Thyroid gland (tissue), 4 donors: ENCODE measurements around the gene DPF1.

Source experiments
- POLR2A ChIP-seq, 2 donors: fragments of 450-650 bp; IDR thresholded peaks; one replicate each; pipeline ENCODE4 v1.6.1; 2017; ENCODE audit warnings: antibody characterized with exemption in 2 of 2, mild to moderate bottlenecking in 2 of 2, moderate library complexity in 1 of 2
- TF ChIP-seq, protein P1 (sequence below), 6 experiments: fragments of 200-600 bp in 3 of 6; fragments of 450-650 bp in 3 of 6; sonication (generic) in 3 of 6; IDR thresholded peaks; one replicate each; pipeline ENCODE4 v1.5.1; 2016 to 2019; ENCODE audit warnings: antibody characterized with exemption in 6 of 6, mild to moderate bottlenecking in 2 of 6, inconsistent platforms in 1 of 6, moderate library complexity in 1 of 6

DNA sequence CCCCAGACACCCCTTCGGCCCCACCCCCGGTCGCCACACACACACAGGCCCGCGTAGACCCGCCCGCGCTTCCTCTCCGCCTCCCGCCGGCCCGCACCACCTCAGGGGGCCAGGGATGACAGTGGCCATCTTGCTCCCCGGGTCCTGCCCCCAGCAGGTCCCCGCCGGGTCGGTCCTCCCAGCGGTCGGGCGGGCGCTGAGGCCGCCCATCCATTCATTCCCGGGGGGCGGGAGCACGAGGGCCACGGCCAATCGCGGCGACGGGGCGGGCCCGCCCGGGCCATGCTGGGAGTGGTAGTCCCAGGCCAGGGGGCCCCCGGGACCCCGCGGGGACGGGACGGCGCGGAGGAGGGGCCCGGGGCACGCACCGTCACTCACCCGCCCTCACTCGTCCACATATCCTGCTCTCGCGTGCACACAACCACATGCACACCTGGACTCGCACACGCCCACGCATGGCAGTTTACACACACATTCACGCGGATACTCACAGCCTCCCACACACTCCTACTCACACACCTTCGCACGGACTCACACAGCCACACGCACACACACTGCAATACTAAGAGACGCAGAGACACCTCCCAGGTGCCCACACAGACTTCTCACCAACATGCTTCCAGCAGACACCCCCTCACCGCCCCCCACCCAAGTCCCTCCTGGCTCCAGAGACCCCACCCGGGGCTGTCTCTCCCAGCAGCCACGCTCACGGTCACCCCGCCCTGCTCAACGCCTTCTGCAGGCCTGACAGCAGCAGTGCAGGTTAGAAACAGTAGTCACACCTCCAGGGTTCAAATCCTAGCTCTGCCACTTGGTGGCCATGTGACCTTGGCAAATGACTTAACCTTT lies at the start of gene DPF1:
- TF ChIP-seq, protein P1, sequence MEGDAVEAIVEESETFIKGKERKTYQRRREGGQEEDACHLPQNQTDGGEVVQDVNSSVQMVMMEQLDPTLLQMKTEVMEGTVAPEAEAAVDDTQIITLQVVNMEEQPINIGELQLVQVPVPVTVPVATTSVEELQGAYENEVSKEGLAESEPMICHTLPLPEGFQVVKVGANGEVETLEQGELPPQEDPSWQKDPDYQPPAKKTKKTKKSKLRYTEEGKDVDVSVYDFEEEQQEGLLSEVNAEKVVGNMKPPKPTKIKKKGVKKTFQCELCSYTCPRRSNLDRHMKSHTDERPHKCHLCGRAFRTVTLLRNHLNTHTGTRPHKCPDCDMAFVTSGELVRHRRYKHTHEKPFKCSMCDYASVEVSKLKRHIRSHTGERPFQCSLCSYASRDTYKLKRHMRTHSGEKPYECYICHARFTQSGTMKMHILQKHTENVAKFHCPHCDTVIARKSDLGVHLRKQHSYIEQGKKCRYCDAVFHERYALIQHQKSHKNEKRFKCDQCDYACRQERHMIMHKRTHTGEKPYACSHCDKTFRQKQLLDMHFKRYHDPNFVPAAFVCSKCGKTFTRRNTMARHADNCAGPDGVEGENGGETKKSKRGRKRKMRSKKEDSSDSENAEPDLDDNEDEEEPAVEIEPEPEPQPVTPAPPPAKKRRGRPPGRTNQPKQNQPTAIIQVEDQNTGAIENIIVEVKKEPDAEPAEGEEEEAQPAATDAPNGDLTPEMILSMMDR (IDR thresholded peaks at IDR 0.05): peak in 1 of 6 experiments; percentile 14
- no peak for TF ChIP-seq POLR2A (IDR thresholded peaks at IDR 0.05)
